NCI-H1694 (cell line): ENCODE results near the gene RIIAD1.
"Not testable (repeated sequence)": the region's sequence is repeated elsewhere in the genome, so short reads cannot be mapped to it uniquely, and the experiment has no call there.

Source experiments
- DNase-seq: peaks from one replicate; lab custom pipeline; 2025; lab: John Stamatoyannopoulos, UW

RIIAD1 gene, protein sequence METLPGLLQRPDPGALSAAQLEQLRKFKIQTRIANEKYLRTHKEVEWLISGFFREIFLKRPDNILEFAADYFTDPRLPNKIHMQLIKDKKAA

DNA sequence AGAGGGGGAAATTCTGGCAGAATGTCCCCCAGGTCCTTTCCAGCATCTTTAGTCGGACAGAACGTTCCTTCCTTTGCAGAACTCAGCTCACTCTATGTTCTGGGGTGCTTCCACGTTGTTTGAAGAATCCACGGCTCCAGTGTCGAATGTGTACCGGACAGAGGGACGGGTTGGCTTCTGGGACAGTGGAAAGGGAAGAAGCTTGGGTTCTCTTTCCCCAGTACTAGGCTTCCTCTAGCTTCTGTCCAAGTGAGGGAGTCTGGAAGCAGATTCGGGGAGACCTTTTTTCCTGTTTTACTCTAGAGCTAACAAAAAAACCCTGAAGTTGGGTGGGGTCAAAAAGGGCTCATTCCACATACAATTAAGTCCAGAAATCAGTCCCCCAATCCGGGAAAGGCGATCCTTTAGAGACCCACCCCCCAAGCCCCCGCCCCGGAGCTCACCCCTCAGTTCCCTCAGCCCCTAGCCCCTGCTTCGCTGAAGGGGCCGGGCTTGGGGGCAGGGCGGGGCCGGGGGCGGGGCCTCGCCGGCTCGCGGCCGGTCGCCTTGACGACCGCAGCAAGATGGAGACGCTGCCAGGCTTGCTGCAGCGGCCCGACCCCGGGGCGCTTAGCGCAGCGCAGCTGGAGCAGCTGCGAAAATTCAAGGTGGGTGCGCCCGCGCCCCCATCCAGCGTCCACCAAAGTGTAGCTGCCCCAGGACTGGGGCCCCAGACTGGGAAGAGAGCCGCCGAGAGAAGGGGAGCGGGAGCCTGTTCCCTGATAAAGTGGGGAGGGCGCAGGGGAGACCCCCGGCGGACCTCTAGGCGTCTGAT is at the start of gene RIIAD1:
RIIAD1 (plus strand) TSS at position 549 of the 814 bp plus-strand sequence; CDS start at position 564, 15 bp downstream.
- no peak for DNase-seq

DNA sequence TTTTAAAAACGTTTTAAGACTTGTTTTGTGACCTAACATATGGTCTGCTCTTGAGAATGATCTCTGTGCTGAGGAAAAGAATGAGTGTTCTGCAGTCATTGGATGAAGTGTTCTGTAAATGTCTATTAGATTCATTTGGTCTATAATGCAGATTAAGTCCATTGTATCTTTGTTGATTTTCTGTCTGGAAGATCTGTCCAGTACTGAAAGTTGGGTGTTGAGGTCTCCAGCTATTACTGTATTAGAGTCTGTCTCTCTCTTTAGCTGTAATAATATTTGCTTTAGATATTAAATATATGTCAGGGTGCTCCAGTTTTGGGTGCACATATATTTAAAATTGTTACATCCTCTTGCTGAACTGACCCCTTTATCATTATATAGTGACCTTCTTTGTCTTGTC is 47.9 kb upstream of the RIIAD1 start:
- DNase-seq = no peak

DNA sequence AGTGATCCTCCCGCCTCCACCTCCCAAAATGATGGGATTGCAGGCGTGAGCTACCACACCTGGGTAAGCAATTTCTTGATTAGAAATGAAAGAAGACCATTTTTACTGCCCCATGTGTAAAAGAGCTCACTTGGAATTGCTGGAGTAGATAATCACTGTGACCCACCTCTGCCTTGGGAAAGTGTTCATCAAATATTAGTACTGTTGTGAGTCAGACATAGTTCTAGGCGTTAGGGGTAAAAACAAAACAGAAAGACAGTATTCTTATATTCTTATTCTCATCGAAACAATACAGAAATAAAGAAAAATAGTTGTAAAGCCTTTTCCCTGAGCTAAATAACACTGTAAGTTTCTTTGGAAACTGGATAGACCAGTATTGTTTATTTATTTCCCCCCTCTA is 40.9 kb upstream of the RIIAD1 start:
- no peak for DNase-seq

DNA sequence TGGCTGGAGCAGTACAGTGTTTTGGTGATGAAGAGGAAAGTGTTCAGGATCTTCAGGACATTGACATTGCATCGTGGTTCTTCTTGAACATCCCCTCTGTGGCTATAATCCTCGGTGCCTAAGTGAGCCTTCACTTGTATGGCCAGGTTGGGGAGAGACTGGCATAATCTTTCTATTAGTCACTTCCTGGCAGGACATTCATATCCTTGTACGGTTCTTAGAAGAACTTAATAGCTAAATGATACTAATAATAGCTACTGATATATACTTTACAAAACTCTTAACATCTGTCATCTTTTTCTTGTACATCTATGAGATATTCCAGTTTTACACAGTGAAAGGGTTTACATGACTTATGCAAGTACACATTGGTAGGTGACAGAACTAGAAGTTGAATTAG is 40.5 kb upstream of the RIIAD1 start:
- DNase-seq = no peak

DNA sequence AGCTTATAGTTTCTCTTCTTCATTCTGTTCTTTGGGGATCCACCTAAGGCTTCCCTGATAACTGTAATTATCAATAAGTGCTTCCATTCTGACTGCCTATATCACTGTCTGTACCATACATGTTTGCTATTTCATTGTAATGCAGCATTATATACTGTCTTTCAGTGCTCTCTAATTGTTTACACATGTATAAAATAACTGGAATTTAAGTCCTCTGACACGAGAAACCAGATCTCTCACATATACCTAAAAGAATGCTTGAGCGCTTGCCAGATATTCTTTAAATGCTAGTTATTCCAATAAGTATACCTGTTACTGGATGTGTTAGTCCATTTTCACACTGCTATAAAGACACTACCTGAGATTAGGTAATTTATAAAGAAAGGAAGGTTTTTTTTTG is 39.4 kb upstream of the RIIAD1 start:
- no peak for DNase-seq

DNA sequence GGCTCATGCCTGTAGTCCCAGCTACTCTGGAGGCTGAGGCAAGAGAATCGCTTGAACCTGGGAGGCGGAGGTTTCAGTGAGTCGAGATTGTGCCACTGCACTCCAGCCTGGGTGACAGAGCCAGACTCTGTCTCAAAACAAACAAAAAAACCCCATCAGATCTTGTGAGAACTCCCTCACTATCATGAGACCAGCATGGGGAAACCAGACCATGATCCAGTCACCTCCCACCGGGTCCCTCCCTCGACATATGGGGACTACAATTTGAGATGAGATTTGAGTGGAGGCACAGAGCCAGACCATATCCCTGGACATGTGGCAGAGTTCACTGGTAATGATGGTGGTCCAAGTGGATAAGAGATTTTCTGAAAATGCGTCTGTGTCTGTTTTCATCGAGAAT is 38.4 kb upstream of the RIIAD1 start:
- DNase-seq = not testable (repeated sequence)

DNA sequence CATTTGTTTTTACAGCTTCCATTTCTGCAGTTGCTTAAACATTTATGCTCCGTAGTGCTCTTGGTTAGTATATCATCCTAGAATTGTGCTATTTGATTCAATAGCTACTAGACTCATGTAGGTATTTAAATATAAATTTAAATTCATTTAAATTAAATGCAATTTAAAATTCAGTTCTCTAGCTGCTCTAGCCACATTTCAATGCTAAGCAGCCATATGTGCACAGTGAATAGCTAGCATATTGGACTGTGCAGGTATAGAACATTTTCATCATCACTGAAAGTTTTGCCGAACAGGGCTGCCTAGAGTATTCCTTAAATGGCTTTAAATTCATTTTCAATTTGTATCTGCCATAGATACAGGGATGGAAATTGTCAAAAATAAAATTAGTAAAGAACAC is 37.2 kb upstream of the RIIAD1 start:
- DNase-seq = no peak

DNA sequence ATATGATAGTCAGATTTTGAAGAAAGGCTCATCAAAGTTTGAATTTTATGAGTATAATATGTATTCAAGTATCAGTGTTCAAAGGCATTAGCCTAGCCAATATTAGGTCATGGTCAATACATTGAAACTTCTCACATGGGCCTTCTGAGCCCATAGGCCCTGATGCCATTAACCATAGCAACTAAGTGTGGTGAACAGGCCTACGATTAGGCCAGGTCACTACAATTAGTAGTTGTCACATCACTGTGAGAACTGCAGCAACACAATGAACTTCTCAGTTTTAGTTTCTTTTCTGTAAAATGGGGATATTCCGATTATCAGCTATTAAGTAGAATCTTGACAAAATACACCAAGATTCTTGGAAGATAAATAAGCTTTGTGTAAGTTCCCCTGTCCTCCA is 34.8 kb upstream of the RIIAD1 start:
- no peak for DNase-seq

DNA sequence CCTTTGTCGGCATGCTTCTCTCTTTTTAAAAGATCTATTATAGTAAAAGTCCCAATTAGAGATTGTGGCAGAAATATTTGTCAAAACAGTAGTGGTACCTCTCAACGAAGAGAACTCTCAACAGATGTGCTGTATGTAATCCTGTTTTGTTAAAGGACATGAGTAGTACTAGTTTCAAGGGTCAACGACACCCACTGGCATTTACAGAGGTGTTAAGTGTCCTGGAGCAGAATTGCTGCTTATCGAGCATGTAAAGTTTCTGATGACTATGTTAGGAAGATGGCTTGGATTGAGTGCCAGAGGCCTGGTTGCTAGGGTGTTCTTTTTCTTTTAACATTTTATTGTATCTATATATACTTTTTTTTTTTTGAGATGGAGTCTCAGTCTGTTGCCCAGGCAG is 31.8 kb upstream of the RIIAD1 start:
- no peak for DNase-seq

DNA sequence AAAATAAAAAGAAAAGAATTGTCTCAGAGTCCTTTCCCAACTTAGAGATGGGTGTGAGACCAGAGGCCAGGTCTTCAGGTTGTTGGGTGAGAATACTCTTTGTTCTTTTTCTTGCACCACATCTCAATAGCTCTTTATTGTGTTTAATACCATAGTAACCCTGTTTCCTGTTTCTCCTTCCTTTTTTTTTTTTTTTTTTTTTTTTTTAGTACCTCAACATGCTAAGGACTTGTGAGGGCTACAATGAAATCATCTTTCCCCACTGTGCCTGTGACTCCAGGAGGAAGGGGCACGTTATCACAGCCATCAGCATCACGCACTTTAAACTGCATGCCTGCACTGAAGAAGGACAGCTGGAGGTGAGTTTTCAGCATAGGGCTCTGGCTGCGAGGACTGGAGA is 29.1 kb upstream of the RIIAD1 start:
- no peak for DNase-seq

DNA sequence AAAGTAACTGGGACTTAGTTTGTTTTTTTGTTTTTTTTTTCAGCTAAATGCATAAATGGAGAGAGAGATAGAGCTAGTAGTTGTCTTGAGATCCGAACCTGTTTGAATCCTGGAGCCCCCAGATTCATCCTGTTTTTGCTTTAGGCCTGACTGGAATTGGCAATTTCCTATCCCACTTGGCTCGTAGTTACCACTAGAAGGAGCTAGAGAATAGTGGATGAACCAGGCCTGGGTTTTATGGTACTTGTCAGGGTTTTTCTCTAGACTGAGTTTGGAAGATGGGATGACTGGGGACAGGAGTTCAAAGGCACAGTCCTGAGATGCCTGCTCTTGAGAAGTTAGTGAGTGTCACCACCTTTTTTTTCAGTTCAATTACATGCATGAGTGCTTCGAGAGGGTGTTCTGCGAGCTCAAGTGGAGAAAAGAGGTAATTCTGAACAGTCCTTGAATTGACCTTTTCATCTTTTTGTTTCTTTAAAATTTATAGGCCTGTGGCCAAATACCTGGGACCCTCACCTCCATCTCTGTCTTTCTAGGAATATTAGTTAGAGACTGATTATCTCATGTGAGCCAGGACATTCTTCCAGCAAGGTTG is 28.2 kb upstream of the RIIAD1 start:
- DNase-seq = peak; percentile 58

DNA sequence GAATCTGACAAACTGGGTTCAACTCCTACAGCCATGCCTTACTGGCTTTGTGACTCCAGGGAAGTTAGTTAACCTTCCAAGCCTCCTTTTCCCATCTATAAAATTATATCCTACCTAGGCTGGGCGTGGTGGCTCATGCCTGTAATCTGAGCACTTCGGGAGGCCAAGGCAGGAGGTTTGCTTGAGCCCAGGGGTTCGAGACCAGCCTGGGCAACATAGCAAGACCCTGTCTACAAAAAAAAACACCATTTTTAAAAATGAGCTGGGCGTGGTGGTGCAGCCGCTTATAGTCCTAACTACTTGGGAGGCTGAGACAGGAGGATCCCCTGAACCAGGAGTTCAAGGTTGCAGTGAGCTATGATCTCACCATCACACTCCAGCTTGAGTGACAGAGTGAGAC is 19.8 kb upstream of the RIIAD1 start:
- DNase-seq = no peak

DNA sequence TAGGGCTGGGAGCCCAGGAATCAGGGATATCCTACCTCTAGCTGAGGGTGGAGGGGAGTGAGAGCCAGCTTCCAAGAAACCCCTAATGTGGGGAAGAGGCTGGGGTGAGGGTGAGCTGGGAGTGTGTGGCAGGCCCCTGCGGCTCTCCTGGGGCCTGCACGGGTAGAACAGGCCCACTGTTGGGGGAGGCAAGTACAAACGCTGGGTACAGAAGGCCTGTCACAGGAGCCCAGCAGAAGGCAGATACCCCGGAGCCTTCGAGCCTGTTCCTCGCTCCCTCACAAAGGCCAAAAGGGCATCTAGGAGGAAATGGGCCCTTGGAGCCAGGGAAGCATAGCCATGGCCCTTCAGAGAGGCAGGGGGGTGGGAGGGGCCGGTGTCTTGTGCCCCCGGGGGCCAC is 18.4 kb upstream of the RIIAD1 start:
- DNase-seq = no peak

DNA sequence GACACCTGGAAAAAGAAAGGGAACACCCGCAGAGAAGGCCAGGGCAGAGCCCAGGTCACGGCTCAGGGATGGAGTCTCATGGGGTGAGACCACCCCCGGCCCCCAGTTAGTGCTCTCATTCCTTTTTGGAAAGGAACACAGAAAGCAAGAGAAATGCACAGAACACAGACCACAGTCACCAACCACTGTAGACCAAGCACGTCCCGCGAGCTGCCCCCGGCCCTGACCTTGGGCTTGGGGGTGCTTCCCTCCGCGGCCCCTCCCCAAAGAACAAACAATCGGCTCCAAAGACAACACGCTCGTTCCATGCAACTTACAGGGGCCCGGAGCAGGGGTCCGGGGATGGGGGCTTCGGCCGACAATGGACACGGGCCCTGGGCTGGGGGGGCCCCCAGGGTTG is 17.5 kb upstream of the RIIAD1 start:
- DNase-seq = no peak

DNA sequence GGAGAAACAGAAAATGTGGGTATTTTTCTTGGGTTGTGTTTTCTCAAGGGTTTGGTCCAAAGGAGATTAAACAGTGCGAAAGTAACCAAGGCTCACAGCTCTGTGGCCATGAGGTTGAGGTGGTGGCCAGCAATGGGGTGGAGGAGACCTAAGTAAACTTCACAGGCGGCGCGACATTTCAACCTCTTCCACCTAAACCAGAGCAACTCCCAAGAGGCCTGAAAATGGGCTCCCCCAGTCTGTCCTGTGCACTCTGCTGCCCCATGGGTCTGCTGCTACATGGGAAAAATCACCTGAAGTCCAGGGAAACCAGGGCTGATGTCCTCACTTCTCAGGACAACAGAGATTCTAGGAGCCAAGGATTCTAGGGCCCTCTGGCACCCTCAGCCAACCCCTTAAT is 17.1 kb upstream of the RIIAD1 start:
- no peak for DNase-seq

DNA sequence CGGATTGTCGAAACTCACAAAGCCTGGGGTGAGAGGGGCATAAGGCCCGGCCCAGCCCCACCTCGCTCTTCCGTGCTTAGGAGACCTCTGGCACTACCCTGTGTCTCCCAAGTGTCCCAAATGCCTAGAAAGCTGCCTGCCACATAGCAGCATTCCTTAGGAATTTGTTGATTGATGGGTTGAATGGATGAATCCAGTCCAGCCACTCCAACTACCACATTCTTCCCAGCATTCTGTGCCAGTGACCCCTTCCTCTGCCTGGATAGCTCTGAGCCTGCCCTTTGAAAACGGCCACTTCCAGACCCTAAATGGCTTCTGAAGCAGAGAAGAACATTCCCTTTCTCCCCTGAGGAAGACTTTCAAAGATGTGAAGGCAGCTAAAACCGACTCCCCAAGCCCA is 16.2 kb upstream of the RIIAD1 start:
- DNase-seq = no peak

DNA sequence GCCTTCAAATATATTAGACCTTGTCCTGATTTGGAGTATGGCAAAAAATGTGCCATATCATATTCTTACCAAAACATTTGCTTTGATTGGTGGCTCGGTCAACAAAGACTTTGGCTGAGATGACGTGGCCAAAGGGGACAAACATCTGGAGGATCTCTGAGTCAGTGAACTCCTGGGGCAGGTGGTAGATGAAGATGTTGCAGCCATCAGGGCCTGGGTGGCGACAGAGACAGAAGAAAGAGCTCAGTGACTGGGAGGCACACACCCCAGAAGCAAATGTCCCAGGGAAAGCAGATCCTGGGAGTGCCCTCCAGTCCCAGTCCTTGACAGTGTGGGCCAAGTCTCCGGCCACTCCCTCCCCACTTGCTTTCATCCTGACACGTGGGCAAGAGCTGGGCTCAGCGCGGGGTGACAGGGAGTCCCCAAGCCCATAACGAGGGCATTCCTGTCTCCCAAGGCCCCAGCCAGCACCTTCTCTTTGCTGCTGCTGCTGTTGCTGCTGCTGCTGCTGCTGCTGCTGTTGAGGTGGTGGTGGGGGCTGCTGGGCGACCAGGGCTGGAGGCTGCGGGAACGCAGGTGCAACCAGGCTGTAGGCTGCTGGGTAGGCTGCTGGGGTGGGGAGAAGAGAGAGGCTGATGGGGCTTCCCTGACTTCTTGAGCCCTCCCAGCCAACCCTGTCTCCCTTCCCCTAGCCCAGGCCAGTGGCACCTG is 15.4 kb upstream of the RIIAD1 start:
- no peak for DNase-seq

DNA sequence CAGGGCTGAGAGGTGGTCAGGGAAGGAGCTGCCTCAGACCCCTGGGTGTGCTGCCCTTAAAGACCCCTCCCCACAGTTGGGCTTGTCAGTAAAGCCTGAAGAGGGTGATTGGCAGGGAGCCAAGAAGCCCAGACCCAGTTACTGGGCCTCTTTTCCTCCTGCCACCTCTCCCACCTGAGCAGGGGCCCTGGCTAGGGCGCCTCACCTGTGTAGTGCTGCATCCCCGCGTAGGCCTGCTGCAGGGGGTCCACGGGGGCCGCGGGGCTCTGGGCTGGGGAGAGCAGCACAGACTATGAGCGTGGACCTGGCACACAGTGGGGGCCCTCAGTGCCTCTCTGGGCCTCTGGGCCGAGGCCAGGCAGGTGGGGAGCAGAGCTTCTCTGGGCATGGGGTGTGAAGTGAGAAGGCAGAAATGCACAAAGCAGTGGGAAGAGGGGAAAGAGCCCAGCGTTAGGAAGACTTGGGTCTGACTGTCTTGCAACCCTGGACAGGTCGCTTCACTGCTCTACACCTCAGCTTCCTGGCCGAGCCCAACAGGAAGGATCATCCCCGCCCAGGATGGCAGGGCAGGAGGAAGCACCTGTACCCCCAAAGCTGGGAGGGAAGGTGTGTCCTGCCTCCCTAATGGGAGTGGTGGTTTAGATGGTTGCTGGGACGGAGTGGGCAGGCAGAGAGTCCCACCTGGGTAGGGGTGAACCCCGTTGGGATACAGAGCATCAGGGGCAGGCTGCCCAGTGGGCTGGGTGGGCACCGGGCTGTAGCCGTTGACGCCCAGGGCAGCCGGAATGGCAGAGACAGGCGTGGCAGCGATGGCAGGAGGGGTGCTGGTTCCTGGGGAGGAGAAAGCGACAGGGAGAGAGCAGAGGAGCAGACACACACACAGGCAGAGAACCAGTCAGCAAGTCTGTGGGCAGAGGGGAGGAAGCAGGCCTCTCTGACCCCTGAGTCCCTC is 14.6 kb upstream of the RIIAD1 start:
- DNase-seq = no peak

DNA sequence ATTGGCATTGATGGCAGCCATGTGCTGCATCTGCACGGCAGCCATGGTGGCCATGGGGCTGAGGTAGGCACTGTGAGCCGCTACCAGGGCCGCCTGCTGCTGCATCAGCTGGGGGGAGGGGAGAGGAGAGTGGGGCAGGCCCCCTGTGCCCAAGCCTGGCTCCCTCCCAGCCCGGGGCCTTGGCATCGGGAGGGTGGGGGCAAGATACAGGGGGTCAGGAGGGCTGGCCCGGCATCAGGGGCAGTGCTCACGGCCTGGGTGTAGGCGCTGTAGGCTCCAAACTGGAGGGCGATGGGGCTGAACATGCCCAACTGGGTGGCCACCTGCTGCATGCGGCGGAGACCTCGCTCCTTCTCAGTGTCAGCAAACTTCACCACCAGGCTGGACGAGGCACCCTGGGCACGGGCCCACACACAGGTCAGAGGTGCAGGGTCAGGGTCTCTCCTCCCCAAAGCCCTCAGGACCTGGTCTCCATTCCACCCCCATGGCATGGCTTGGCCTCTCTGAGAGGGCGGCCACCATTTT is 13.7 kb upstream of the RIIAD1 start:
- DNase-seq = no peak

DNA sequence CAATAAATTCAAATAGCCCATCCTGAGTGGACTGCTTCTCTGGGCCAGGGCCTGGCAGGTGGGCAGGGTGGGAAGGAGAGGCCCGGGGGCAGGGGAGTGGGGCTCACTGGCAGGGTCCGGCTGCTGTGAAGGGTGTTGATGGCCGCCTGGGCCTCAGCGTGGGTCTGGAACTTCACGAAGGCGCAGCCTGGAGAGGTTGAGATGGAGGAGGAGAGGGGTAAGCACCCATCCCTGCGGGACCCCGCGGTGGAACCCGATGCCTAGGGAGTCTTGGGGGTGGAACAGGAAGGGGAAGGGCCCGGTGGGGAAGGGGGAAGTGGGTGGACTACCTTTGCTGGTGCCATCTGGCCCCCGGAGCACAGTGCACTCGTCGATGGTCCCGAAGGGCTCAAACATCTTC is 12.4 kb upstream of the RIIAD1 start:
- DNase-seq = no peak

DNA sequence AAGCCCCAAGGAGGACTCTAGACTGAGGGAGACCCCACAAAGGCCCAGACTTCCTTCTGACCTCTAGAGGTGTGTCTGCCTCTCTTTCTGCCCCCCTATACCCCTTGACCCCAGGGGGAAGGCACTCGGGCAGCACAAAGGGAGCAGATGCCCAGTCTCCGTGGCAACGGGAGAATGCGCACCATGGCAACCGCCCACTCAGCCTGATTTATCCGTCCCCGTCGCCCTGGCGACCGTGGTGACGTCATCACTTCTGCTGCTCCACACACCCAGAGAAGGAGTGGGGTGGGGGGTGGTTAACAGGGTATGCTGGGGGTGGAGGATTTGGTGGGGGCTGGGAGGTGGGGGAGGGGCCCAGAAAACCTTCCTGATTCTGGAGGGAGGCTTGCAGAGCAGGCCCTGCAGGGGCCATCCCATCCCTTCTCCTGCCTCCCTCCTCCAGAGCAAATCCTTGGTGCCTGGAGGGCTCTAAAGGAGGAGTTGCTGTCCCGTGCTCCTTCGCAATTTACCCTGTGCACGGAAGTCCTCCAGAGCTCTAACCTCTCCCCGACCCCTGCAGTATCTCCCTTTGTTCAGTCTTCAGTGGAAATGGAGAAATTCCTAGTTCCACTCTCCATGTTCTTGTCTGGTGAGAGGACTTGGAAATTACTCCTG is 11.0 kb upstream of the RIIAD1 start:
- DNase-seq = peak; percentile 25
